ENCODE results near the gene TLCD1.
"Not testable (repeated sequence)": the region's sequence is repeated elsewhere in the genome, so short reads cannot be mapped to it uniquely, and the experiment has no call there.

TLCD1 gene

GRCh38 chr17:28746611-28747050 lies 20.6 kb upstream of the TLCD1 start:
- no peak for DNase-seq

- no peak for DNase-seq
These were observed 19.9 kb upstream of the TLCD1 start for GRCh38 chr17:28745786-28746411.

- peak in 1 of 2 experiments; percentile 23 for DNase-seq
These were observed 19.1 kb upstream of the TLCD1 start for GRCh38 chr17:28744972-28745785.

GRCh38 chr17:28744104-28744971 lies 18.3 kb upstream of the TLCD1 start:
- no peak for DNase-seq

- DNase-seq, result peak; percentile 65 to 66
These were observed 17.4 kb upstream of the TLCD1 start, which contains the start of gene TRAF4 for GRCh38 chr17:28743243-28744103. Gene TRAF4, plus strand, starts transcription at chr17:28744011. Its CDS starts 102 bp downstream, at chr17:28744113.

GRCh38 chr17:28741358-28742349 lies 15.6 kb upstream of the TLCD1 start:
- DNase-seq, result no peak

- no peak for DNase-seq
These were observed 14.6 kb upstream of the TLCD1 start for GRCh38 chr17:28740406-28741357.

- no peak for DNase-seq
These were observed 12.8 kb upstream of the TLCD1 start for GRCh38 chr17:28738680-28739384.

- DNase-seq, result no peak
These were observed 12.0 kb upstream of the TLCD1 start for GRCh38 chr17:28737770-28738679.

GRCh38 chr17:28737316-28737715 lies 11.3 kb upstream of the TLCD1 start:
- no peak for DNase-seq

GRCh38 chr17:28735913-28736769 lies 10.1 kb upstream of the TLCD1 start:
- DNase-seq, result not testable (repeated sequence)

- DNase-seq, result no peak
These were observed 9.2 kb upstream of the TLCD1 start for GRCh38 chr17:28735242-28735722.

- no peak for DNase-seq
These were observed 8.7 kb upstream of the TLCD1 start for GRCh38 chr17:28734712-28735241.

GRCh38 chr17:28733346-28733745 lies 7.3 kb upstream of the TLCD1 start:
- no peak for DNase-seq

- DNase-seq, result no peak
These were observed 3.9 kb upstream of the TLCD1 start for GRCh38 chr17:28729950-28730330.

Data from NCI-H187 (cell line).